A549 treated with Mapracorat at 1 μM for 4 hours (cell line): Measurements from ENCODE around the gene PRRT4. TPM values are rescaled to one million over a fixed set of nuclear protein-coding genes. Genes with fewer than 3 reads are reported as not detected.

Experiments used
- total RNA-seq: library from RNA; stranded (reverse); fragments of 200-300 nt; extraction: Qiagen RNA extraction; gene quantifications from 5 replicates; pipeline ENCODE4 v1.2.3, GENCODE V29; 2022

The PRRT4 gene
- total RNA-seq, result 0.37 to 0.42 TPM (median 0.40 TPM) in 4 of 5 replicates, not detected in the other

DNA sequence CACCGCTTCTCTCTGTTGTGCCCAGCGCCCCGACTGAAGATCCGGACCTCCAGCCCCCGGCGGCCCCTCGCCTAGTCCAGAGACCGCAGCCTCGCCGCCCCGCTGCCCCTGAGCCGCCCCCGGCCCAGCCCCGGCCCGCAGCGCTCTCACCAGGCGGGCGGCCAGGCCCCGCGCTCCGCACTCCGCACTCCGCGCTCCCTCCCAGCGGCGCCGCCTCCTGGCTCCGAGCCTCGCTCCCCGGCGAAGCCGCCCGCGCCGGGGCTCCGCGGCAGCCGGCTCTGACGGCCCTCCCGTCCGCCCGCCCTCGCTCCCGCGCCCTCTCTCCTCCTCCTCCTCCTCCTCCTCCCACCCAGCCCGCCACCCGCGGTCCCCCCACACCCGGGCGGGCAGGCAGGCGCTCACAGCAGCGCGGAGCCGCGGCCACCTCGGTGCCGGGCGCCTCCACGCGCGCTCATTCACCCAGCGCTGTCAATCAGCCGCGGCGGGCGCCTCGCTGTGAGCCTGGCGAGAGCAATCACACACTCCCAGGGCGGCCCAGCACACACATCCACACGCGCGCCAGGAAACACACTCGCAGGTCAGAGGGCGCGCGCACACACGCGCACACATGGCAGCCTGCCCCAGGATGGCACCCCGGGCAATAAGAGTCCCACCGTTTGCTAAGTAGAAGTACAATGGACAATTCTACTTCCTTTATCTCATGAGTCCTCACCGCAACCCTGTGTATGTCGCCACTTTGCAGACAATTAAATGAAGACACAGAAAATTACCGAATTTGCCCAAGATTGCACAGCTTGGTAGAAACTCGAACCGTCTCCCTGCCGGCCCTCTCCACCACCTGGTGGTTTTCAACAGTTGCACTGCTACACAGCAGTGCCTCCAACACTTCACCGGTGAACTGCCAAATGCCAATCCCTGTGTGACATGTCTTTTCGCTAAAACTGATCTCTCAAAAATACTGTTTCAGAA lies at the start of gene PRRT4:
PRRT4 (minus strand) TSS at position 280 of the 969 bp plus-strand sequence.

GRCh38 chr7:128409596-128410450 lies 48.3 kb upstream of the PRRT4 start, which contains the start of gene IMPDH1:
Gene IMPDH1, minus strand, starts transcription at chr7:128409982. Its CDS starts 81 bp downstream, at chr7:128409901.

DNA sequence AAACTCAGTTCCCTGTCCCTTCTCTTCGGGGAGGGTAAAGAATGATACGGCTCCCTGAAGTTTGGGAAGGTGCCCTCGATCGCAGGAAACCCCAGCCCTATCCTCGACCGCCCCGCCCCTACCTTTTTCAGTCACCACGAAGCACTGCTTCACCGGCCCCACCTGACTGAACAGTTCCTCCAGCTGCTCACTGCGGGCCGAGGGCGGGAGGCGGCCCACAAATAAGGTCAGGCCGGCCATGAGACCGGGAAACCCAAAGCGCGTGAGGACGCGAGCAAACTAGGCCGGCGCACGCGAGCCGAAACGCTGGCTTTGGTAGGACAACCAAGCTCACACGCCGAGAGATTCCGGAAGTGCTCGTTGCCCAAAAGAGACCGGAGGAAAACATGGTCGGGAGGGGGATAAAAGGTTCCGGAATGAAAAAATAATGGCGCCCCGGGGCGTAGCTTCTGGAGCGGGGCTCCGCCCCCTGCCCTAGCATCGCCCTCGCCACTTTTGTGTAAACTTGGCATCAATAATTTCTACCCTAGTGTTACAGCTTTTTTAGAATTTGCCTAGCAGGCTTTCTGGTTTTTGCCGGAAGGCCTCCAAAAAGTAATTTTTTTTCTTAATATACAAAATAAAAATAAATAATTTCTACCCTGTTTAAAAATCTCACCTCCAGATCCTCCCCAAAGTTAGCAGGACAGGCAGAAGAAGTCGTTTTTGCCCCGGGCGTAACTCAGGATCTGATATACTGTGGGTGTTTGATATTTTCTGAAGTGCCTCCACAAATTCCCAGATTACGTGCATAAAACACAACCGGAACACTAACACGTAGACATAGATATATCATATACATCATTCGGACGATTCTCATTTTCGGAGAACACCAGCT lies 17.7 kb downstream of the PRRT4 start, which contains the start of gene RBM28:
RBM28 (minus strand) TSS at position 355 of the 877 bp plus-strand sequence; CDS start at position 240, 115 bp downstream.

Other genes starting within 250 kb of the PRRT4 start
- not detected in 5 replicates for gene LEP, start 120.4 kb downstream of the PRRT4 start, total RNA-seq
- gene RBM28, start 17.8 kb downstream of the PRRT4 start, total RNA-seq, result 49.9 to 57.3 TPM (median 55.4 TPM) in 5 replicates
- gene IMPDH1, start 48.3 kb upstream of the PRRT4 start, total RNA-seq, result 103 to 134 TPM (median 125 TPM) in 5 replicates
- 23.1 to 28.0 TPM (median 24.4 TPM) in 5 replicates for gene HILPDA, start 94.2 kb upstream of the PRRT4 start, total RNA-seq
- gene METTL2B, start 115.1 kb upstream of the PRRT4 start, total RNA-seq, result 22.2 to 24.1 TPM (median 23.0 TPM) in 5 replicates